ENCODE data around the gene DPAGT1.
"Not testable (repeated sequence)": the region's sequence is repeated elsewhere in the genome, so short reads cannot be mapped to it uniquely, and the experiment has no call there.

The DPAGT1 gene

GRCh38 chr11:119101759-119102423 lies at the start of gene DPAGT1:
DPAGT1 (minus strand) TSS chr11:119101853; CDS start chr11:119101655, 198 bp downstream.
- DNase-seq: peak; percentile 72

- DNase-seq: no peak
Measured at GRCh38 chr11:119149786-119150275, 48.2 kb upstream of the DPAGT1 start.

GRCh38 chr11:119149018-119149785 lies 47.5 kb upstream of the DPAGT1 start, which contains the start of gene ABCG4:
ABCG4 (plus strand) TSS chr11:119149052; CDS start chr11:119149966, 914 bp downstream.
- DNase-seq: no peak

GRCh38 chr11:119148720-119149017 lies 47.0 kb upstream of the DPAGT1 start:
- DNase-seq: no peak

- DNase-seq: peak; percentile 53
Measured at GRCh38 chr11:119147604-119148333, 46.1 kb upstream of the DPAGT1 start.

GRCh38 chr11:119145551-119145950 lies 43.9 kb upstream of the DPAGT1 start:
- DNase-seq: no peak

- no peak for DNase-seq
Measured at GRCh38 chr11:119144825-119145486, 43.3 kb upstream of the DPAGT1 start.

GRCh38 chr11:119139276-119139675 lies 37.6 kb upstream of the DPAGT1 start:
- DNase-seq: not testable (repeated sequence)

- DNase-seq: no peak
Measured at GRCh38 chr11:119134389-119134978, 32.8 kb upstream of the DPAGT1 start.

GRCh38 chr11:119130662-119131061 lies 29.0 kb upstream of the DPAGT1 start:
- DNase-seq: no peak

GRCh38 chr11:119126675-119127268 lies 25.1 kb upstream of the DPAGT1 start:
- DNase-seq: no peak

- DNase-seq: no peak
Measured at GRCh38 chr11:119125821-119126220, 24.2 kb upstream of the DPAGT1 start.

- DNase-seq: no peak
Measured at GRCh38 chr11:119121811-119122124, 20.1 kb upstream of the DPAGT1 start.

- peak; percentile 96 for DNase-seq
Measured at GRCh38 chr11:119121008-119121810, 19.6 kb upstream of the DPAGT1 start, which contains the start of gene HINFP. HINFP (plus strand) TSS chr11:119121580; CDS start chr11:119126945, 5,365 bp downstream.

- peak; percentile 42 for DNase-seq
Measured at GRCh38 chr11:119120639-119121007, 19.0 kb upstream of the DPAGT1 start.

GRCh38 chr11:119118946-119119345 lies 17.3 kb upstream of the DPAGT1 start:
- no peak for DNase-seq

- no peak for DNase-seq
Measured at GRCh38 chr11:119118227-119118626, 16.6 kb upstream of the DPAGT1 start.

GRCh38 chr11:119117004-119117706 lies 15.5 kb upstream of the DPAGT1 start:
- no peak for DNase-seq

GRCh38 chr11:119116601-119117000 lies 14.9 kb upstream of the DPAGT1 start:
- no peak for DNase-seq

- DNase-seq: no peak
Measured at GRCh38 chr11:119116235-119116594, 14.6 kb upstream of the DPAGT1 start.
